Effector CD8-positive, alpha-beta T cell (primary cell): ENCODE data around the gene FBN1.

Experiments used
- DNase-seq: peaks from one replicate; lab custom pipeline; 2025; lab: John Stamatoyannopoulos, UW

FBN1 gene

GRCh38 chr15:48366584-48367312 lies 278.8 kb downstream of the FBN1 start:
- DNase-seq: no peak

DNA sequence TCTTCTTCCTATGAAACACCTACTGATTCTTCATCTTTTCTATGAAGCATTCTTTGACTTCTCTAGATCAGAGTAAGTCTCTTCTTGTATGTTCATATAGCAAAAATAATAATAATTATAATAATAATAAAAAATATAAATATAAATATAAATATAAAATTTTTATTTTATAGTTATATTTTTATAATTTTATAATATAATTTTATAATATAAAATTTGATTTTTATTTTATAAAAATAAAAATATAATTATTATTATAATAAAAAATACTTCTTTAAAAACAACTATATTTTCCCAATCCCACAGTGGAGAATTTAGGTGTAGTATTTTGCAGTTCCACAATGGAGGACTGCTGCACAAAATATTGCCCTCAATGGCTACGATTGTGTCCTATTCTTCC lies 279.9 kb downstream of the FBN1 start:
- no peak for DNase-seq

- no peak for DNase-seq
Measured at GRCh38 chr15:48363474-48363873, 282.0 kb downstream of the FBN1 start.

DNA sequence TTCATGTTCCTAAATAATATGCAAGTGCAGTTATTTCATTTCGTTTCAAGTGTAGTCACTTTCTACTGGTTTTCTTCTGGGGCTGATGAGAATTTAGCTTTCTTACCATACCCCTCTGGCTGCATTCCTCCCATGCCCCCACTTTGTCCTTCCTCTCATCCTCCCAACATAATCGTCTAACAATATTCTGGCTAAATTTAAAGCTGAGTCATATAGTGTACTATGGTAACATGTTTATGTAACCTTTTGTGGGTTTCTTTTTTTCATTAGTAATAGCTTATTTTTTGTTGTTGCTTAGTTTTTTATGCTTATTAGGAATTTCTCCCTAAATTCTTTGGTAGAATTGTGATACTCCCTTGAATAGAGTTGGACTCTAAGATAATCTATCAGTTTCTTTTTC lies 283.8 kb downstream of the FBN1 start:
- no peak for DNase-seq

- DNase-seq: no peak
Measured at GRCh38 chr15:48360841-48361240, 284.7 kb downstream of the FBN1 start.
